Ovary (tissue), 9 donors: ENCODE measurements around the gene SFSWAP. TPM values are rescaled to one million over a fixed set of nuclear protein-coding genes. Genes with fewer than 3 reads are reported as not detected.

ENCODE experiments used
- DNase-seq, 5 donors: peaks; one replicate each; pipeline ENCODE4 v3.0.0-alpha.2; 2019 to 2020
- H3K27ac ChIP-seq, 2 donors: fragments of 200-600 bp; one replicate each; pipeline versions ENCODE4 v1.5.1 to v1.8.0; 2019 to 2022
- H3K27me3 ChIP-seq: fragments of 200-600 bp; one replicate; pipeline ENCODE4 v1.8.0; 2022
- H3K36me3 ChIP-seq: fragments of 200-600 bp; sonication (generic); one replicate; pipeline ENCODE4 v1.5.1; 2019
- H3K4me1 ChIP-seq: one replicate; pipeline ENCODE4 v1.8.1; 2013; ENCODE audit warnings: mild to moderate bottlenecking, moderate library complexity; ENCODE audit not compliant: insufficient read depth
- H3K4me3 ChIP-seq: fragments of 200-600 bp; sonication (generic); one replicate; pipeline ENCODE4 v1.5.1; 2017
- H3K9me3 ChIP-seq, 2 donors: fragments of 200-600 bp in 1 of 2; sonication (generic) in 1 of 2; one replicate each; pipeline versions ENCODE4 v1.5.1 to v1.8.1; 2013 to 2019; ENCODE audit warnings: mild to moderate bottlenecking in 1 of 2, moderate library complexity in 1 of 2
- EP300 ChIP-seq: sonication (generic); formaldehyde crosslinking; IDR thresholded peaks from one replicate; pipeline ENCODE4 v1.6.1; 2017; ENCODE audit warnings: antibody characterized with exemption
- POLR2A ChIP-seq: fragments of 450-650 bp; IDR thresholded peaks from one replicate; pipeline ENCODE4 v1.6.1; 2017; ENCODE audit warnings: antibody characterized with exemption, mild to moderate bottlenecking, moderate library complexity
- WGBS, 3 donors: extraction: QIAGEN DNeasy Blood & Tissue Kit in 1 of 3; methylation state at CpG; one replicate each; pipeline versions ENCODE4 v1.1.5 to v1.1.7; 2013 to 2017; 5-methylcytosine and 5-hydroxymethylcytosine counted together
- intact Hi-C, 4 donors: fragments of 100-400 bp; cut with DNase I; formaldehyde crosslinking; loops; one replicate each; pipeline versions ENCODE4 v1.11.0 to v1.15.1; 2022 to 2023
- polyA plus RNA-seq, 2 donors: library from polyadenylated mRNA; stranded (reverse); fragments of 200-250 nt in 1 of 2; fragments of 350-450 nt in 1 of 2; fragmentation: Illumina TruSeq in 1 of 2; extraction: RNeasy Lipid Tissue Mini Kit (QIAGEN cat#74804) in 1 of 2; gene quantifications; one replicate each; pipeline ENCODE4 v1.2.3, GENCODE V29; 2013 to 2014
- total RNA-seq, 7 donors: library from RNA; depleted of rRNA in 2 of 7; stranded (reverse); fragments of >200 nt in 2 of 7; fragmentation: NEBNext Ultra II Directional in 3 of 7; extraction: Animal tissue kit (Norgen Biotek cat#: 25700) in 3 of 7; gene quantifications; one replicate each; pipeline versions ENCODE4 v1.1.0 to v1.2.4, GENCODE V29; 2016 to 2023
- TF ChIP-seq, protein P1 (sequence below), 3 donors: fragments of 450-650 bp in 2 of 3; fragments of 200-600 bp in 1 of 3; IDR thresholded peaks; one replicate each; pipeline versions ENCODE4 v1.5.1 to v1.8.0; 2016 to 2022; ENCODE audit warnings: antibody characterized with exemption in 3 of 3, mild to moderate bottlenecking in 1 of 3
- donor health status: DM: no; HTN: no; CAD: no; lungs with moderate emphysema.
- donor health status: DM: no; HTN: no; CAD: no.
- donor health status: Bipolar disorder and iron deficiency.
- donor health status: DM: yes; HTN: yes; CAD: no.
- donor health status: DM: no; HTN: no; CAD: no.
- donor health status: DM: yes; HTN: yes; CAD: no.

SFSWAP gene
- total and polyA plus RNA-seq, 9 donors = 27.6 to 54.4 (median 42.5) TPM

GRCh38 chr12:131828671-131829355 lies 117.9 kb downstream of the SFSWAP start:
- H3K4me1 ChIP-seq = peaks cover 10% of the 10 kb centered on the region
- peak overlapping the region; percentile 38 for H3K4me3 ChIP-seq
- H3K36me3 ChIP-seq = no peaks in the 10 kb centered on the region
- WGBS, 3 donors = 1% methylated on average over 53 to 64 of the region's 64 CpGs
- TF ChIP-seq, protein P1, sequence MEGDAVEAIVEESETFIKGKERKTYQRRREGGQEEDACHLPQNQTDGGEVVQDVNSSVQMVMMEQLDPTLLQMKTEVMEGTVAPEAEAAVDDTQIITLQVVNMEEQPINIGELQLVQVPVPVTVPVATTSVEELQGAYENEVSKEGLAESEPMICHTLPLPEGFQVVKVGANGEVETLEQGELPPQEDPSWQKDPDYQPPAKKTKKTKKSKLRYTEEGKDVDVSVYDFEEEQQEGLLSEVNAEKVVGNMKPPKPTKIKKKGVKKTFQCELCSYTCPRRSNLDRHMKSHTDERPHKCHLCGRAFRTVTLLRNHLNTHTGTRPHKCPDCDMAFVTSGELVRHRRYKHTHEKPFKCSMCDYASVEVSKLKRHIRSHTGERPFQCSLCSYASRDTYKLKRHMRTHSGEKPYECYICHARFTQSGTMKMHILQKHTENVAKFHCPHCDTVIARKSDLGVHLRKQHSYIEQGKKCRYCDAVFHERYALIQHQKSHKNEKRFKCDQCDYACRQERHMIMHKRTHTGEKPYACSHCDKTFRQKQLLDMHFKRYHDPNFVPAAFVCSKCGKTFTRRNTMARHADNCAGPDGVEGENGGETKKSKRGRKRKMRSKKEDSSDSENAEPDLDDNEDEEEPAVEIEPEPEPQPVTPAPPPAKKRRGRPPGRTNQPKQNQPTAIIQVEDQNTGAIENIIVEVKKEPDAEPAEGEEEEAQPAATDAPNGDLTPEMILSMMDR (IDR thresholded peaks at IDR 0.05) = no peak
- TF ChIP-seq EP300 (no peak), POLR2A (no peak)
- H3K9me3 ChIP-seq = no peaks in the 10 kb centered on the region
- H3K27me3 ChIP-seq = no peaks in the 10 kb centered on the region
- DNase-seq = peak in 3 of 5 donors; percentile 21 to 67 (median 60)
- intact Hi-C loops = loop anchor here in 1 of 4 donors (1.0 to 10.0 kb wide), 5 partner anchors 25 to 912 kb away; no protein-coding TSS in a partner anchor
- H3K27ac ChIP-seq = peak overlapping the region; percentile 47 to 62

- 5 to 9% (median 6%) methylated on average over 27 of the region's 27 CpGs for WGBS, 3 donors
- Histone ChIP-seq H3K4me1 (peaks cover 10% of the 10 kb centered on the region), H3K27me3 (no peaks in the 10 kb centered on the region), H3K36me3 (no peaks in the 10 kb centered on the region), H3K9me3 (no peaks in the 10 kb centered on the region), H3K4me3 (peak overlapping the region; percentile 38), H3K27ac (peak overlapping the region; percentile 47 to 62)
- TF ChIP-seq, protein P1 (IDR thresholded peaks at IDR 0.05) = no peak
- DNase-seq = peak in 3 of 5 donors; percentile 46 to 75 (median 53)
- intact Hi-C loops = loop anchor here in 1 of 4 donors (1.0 to 10.0 kb wide), 5 partner anchors 25 to 912 kb away; no protein-coding TSS in a partner anchor
These were observed 118.5 kb downstream of the SFSWAP start for GRCh38 chr12:131829356-131829747.

GRCh38 chr12:131829791-131830334 lies 119.0 kb downstream of the SFSWAP start:
- Histone ChIP-seq H3K4me3 (peak overlapping the region; percentile 38), H3K4me1 (peaks cover 10% of the 10 kb centered on the region), H3K27me3 (no peaks in the 10 kb centered on the region), H3K9me3 (no peaks in the 10 kb centered on the region), H3K27ac (peak overlapping the region; percentile 62 to 76), H3K36me3 (no peaks in the 10 kb centered on the region)
- intact Hi-C loops = loop anchor here in 3 of 4 donors (1.0 to 10.0 kb wide), 8 partner anchors 24 to 915 kb away; no protein-coding TSS in a partner anchor
- DNase-seq = peak in 3 of 5 donors; percentile 48 to 62 (median 48)
- 20 to 26% (median 25%) methylated on average over 20 to 28 of the region's 28 CpGs for WGBS, 3 donors
- TF ChIP-seq EP300 (no peak), POLR2A (no peak)
- TF ChIP-seq, protein P1 (IDR thresholded peaks at IDR 0.05) = no peak

DNA sequence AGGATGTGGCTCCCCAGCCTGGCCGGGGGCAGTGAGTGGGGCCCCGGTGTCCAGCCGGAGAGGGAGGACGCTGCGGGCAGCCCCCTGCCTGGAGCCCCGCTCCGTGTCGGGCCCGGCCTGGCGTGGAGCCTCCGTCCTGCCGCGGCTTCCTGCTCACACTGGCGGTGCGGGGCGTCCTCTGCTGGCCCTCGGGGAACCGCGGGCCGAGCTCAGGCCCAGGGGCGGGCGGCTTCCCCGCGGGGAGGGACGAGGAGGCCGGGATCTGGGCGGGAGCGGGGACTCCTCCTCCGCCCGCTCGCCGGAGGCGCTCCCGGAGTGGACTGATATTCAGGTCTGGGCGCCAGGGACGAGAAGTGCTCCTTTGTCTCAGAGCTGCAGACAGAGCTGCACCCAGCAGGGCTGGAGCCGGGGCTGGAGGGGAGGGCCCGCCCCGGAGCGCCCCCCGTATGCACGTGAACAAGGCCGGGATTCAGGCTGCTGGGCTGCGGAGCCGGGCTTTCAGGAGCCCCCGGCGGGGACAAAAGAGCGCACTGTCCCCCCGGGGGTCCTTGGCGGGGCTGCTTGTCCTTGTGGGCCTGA lies 119.5 kb downstream of the SFSWAP start:
- peak; percentile 87 to 94 (median 88) for DNase-seq
- intact Hi-C loops = loop anchor here in 3 of 4 donors (5.0 to 10.0 kb wide), 4 partner anchors 67 to 916 kb away; no protein-coding TSS in a partner anchor
- TF ChIP-seq EP300 = no peak
- TF ChIP-seq POLR2A = peak; percentile 44
- TF ChIP-seq, protein P1 (IDR thresholded peaks at IDR 0.05) = peak; percentile 65 to 85 (median 77)
- peak overlapping the region; percentile 62 to 76 for H3K27ac ChIP-seq
- H3K36me3 ChIP-seq = no peaks in the 10 kb centered on the region
- WGBS, 3 donors = 0 to 1% (median 1%) methylated on average over 4 to 50 of the region's 50 CpGs
- H3K4me3 ChIP-seq = peak overlapping the region; percentile 38
- no peaks in the 10 kb centered on the region for H3K9me3 ChIP-seq
- no peaks in the 10 kb centered on the region for H3K27me3 ChIP-seq
- peaks cover 8% of the 10 kb centered on the region for H3K4me1 ChIP-seq
